Astrocyte of the spinal cord (primary cell): ENCODE measurements around the gene FABP2.

Experiments
- DNase-seq: peaks from one replicate; pipeline ENCODE4 v3.0.0; 2011; ENCODE audit warnings: low read depth, low spot score
- H3K4me3 ChIP-seq: 2 replicates; pipeline ENCODE4 v1.5.1; 2011; ENCODE audit warnings: low read depth, mild to moderate bottlenecking, low read length, moderate library complexity
- CTCF ChIP-seq: IDR thresholded peaks from 2 replicates; pipeline ENCODE4 v1.5.1; 2012; ENCODE audit warnings: low read depth, mild to moderate bottlenecking, low read length, inconsistent platforms
- in situ Hi-C: cut with HindIII; loops from 2 replicates; pipeline ENCODE4 v1.10.0; 2017; ENCODE audit warnings: low sequenced_read_pairs

Gene FABP2

GRCh38 chr4:119268466-119268865 lies 53.5 kb downstream of the FABP2 start:
- no peak overlapping the region for H3K4me3 ChIP-seq
- TF ChIP-seq CTCF, result no peak
- in situ Hi-C loops, result no loop called here
- DNase-seq, result no peak
